Omental fat pad (tissue), 4 donors: ENCODE data around the gene PRDM16. TPM values are rescaled to one million over a fixed set of nuclear protein-coding genes. Genes with fewer than 3 reads are reported as not detected.

Experiments
- ATAC-seq: fragments of 150-250 bp; one replicate; pipeline ENCODE4 v1.9.1; 2016; ENCODE audit warnings: mild to moderate bottlenecking, moderate library complexity; ENCODE audit not compliant: low FRiP score
- DNase-seq: peaks from one replicate; pipeline ENCODE4 v3.0.0-alpha.2; 2019; ENCODE audit warnings: low spot score
- total RNA-seq, 4 donors: library from RNA; depleted of rRNA; stranded (reverse); fragments of >200 nt; gene quantifications; one replicate each; pipeline ENCODE4 v1.1.0, GENCODE V29; 2016
- TF ChIP-seq, protein P1 (sequence below), 3 donors: fragments of 450-650 bp; IDR thresholded peaks; one replicate each; pipeline ENCODE4 v1.5.1; 2016 to 2017; ENCODE audit warnings: antibody characterized with exemption in 3 of 3, mild to moderate bottlenecking in 3 of 3, moderate library complexity in 2 of 3

PRDM16 gene
- total RNA-seq, 4 donors from 2014 or later = 0.19 to 3.8 (median 1.8) TPM

GRCh38 chr1:3429766-3430165 is 360.8 kb downstream of the PRDM16 start:
- no peak for ATAC-seq
- DNase-seq = no peak
- TF ChIP-seq, protein P1, sequence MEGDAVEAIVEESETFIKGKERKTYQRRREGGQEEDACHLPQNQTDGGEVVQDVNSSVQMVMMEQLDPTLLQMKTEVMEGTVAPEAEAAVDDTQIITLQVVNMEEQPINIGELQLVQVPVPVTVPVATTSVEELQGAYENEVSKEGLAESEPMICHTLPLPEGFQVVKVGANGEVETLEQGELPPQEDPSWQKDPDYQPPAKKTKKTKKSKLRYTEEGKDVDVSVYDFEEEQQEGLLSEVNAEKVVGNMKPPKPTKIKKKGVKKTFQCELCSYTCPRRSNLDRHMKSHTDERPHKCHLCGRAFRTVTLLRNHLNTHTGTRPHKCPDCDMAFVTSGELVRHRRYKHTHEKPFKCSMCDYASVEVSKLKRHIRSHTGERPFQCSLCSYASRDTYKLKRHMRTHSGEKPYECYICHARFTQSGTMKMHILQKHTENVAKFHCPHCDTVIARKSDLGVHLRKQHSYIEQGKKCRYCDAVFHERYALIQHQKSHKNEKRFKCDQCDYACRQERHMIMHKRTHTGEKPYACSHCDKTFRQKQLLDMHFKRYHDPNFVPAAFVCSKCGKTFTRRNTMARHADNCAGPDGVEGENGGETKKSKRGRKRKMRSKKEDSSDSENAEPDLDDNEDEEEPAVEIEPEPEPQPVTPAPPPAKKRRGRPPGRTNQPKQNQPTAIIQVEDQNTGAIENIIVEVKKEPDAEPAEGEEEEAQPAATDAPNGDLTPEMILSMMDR (IDR thresholded peaks at IDR 0.05) = no peak

- ATAC-seq = no peak
- TF ChIP-seq, protein P1 (IDR thresholded peaks at IDR 0.05) = no peak
- DNase-seq = no peak
Measured at GRCh38 chr1:3430406-3430805, 361.4 kb downstream of the PRDM16 start.

GRCh38 chr1:3430820-3431219 is 361.8 kb downstream of the PRDM16 start:
- TF ChIP-seq, protein P1 (IDR thresholded peaks at IDR 0.05) = no peak
- no peak for DNase-seq
- no peak for ATAC-seq

DNA sequence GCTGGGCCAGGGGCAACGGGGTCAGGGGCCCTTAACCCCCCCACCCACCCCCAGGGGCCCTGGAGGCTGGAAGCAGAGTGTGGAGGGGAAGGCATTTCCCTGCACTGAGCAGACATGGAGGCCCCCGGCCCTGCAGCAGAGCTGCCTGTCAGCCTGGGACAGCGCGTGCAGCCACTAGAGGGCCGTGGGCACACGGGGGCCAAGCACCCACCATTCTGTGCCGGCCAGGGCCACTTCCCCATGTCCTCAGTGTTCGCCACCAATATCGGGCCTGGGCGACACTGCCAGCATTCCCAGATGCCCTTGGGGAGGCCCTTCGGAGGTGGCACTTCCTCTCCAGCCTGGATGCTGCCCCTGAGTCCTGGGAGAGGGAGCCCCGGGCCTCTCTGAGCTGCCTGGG is 362.3 kb downstream of the PRDM16 start:
- TF ChIP-seq, protein P1 (IDR thresholded peaks at IDR 0.05) = no peak
- no peak for DNase-seq
- ATAC-seq = no peak

- no peak for DNase-seq
- no peak for ATAC-seq
- TF ChIP-seq, protein P1 (IDR thresholded peaks at IDR 0.05) = no peak
Measured at GRCh38 chr1:3431686-3432085, 362.7 kb downstream of the PRDM16 start.

- ATAC-seq = no peak
- TF ChIP-seq, protein P1 (IDR thresholded peaks at IDR 0.05) = no peak
Measured at GRCh38 chr1:3432306-3432705, 363.3 kb downstream of the PRDM16 start.

DNA sequence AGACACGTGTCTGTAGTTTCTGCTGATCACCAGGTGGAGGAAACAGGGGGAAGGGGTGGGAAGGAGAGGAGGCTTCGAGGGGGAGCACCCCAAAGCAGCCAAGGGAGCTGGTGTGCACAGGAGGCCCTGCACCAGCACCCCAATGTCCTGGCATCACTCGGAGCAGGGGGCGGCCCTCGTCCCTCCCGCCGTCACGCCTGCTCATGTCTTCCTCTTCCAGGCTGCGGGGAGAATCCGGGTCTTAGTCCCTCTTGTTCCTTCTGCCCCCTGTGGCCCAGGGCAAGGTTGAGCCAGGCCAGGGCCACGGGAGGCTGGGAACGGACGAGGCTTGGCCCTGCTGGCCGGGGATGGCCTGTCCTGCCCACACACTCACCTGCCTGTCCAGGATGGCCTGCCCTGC is 364.1 kb downstream of the PRDM16 start:
- TF ChIP-seq, protein P1 (IDR thresholded peaks at IDR 0.05) = no peak
- ATAC-seq = no peak
- DNase-seq = no peak

More at GRCh38 chr1:3432306-3432705, 363.3 kb downstream of the PRDM16 start:
- DNase-seq = no peak
